Jurkat, Clone E6-1 (cell line): Measurements from ENCODE around the gene IL13RA2. TPM values are rescaled to one million over a fixed set of nuclear protein-coding genes. Genes with fewer than 3 reads are reported as not detected.

ENCODE experiments used
- DNase-seq: peaks from one replicate; pipeline ENCODE4 v3.0.0-alpha.2; 2011; ENCODE audit warnings: low read depth, low spot score
- H3K4me3 ChIP-seq: 2 replicates; pipeline ENCODE4 v1.5.1; 2011; ENCODE audit warnings: mild to moderate bottlenecking, low read length, control low read depth, moderate library complexity
- polyA plus RNA-seq: library from polyadenylated mRNA; unstranded; fragments of >200 nt; gene quantifications from one replicate; pipeline ENCODE4 v1.2.1, GENCODE V29; 2012; ENCODE audit warnings: missing spikeins; ENCODE audit not compliant: insufficient read length, insufficient read depth

The IL13RA2 gene, protein sequence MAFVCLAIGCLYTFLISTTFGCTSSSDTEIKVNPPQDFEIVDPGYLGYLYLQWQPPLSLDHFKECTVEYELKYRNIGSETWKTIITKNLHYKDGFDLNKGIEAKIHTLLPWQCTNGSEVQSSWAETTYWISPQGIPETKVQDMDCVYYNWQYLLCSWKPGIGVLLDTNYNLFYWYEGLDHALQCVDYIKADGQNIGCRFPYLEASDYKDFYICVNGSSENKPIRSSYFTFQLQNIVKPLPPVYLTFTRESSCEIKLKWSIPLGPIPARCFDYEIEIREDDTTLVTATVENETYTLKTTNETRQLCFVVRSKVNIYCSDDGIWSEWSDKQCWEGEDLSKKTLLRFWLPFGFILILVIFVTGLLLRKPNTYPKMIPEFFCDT
- not detected for polyA plus RNA-seq

DNA sequence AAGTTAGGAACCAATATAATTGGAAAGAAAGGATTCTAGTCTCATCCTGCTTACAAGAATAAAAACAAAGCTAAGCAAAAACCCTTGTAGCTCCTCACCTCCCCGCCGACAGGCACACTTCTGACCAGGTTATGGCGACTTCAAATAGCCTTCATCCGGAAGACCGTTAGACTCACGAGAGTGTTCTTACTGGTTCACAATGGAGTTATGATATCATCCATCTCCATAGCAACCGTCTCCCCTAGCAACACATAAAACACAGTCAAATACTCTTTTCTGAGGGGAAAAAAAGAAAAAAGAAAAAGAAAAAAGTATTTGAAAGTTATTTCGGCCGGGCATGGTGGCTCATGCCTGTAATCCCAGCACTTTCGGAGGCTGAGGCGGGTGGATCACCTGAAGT lies at the start of gene IL13RA2:
TSS of gene IL13RA2 (minus strand) at position 162 of the 400 bp plus-strand sequence. CDS start 347 bp downstream, outside the sequence.
- DNase-seq, result no peak
- no peak within 1 kb of the TSS for H3K4me3 ChIP-seq

DNA sequence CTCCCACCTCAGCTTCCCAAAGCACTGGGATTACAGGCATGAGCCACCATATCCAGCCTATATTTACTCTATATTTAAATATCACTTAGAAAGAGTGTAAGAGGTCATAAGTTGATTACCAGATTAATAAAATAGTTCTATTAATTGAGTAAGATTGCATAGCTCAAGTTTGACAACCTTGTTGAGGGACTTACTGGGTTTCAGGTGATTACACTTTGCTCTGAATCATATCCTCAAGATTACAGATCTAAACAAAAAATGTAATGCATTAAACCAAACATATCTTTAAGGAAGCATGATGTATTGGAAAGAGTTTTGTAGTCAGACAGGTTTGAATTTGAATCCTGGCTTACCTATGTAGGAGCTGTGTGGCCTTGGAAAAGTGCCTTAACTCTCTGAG lies 47.9 kb upstream of the IL13RA2 start:
- no peak for DNase-seq

DNA sequence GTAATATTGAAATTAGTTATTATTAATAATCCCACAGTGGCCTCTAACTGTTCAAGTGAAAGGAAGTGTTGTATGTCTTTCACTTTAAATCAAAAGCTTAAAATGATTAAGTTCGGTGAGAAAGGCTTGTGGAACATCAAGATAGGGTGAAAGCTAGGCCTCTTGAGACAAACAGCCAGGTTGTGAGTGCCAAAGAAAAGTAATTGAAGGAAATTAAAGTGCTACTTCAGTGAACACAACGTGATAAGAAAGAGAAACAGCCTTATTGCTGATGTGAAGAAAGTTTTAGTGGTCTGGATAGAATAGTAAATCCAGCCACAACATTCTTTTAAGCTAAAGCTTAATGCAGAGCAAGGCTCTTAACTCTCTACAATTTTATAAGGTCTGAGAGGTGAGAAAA lies 42.6 kb upstream of the IL13RA2 start:
- H3K4me3 ChIP-seq, result no peak overlapping the region
- DNase-seq, result no peak

More for the DNA sequence above, 47.9 kb upstream of the IL13RA2 start:
- H3K4me3 ChIP-seq, result no peak overlapping the region

DNA sequence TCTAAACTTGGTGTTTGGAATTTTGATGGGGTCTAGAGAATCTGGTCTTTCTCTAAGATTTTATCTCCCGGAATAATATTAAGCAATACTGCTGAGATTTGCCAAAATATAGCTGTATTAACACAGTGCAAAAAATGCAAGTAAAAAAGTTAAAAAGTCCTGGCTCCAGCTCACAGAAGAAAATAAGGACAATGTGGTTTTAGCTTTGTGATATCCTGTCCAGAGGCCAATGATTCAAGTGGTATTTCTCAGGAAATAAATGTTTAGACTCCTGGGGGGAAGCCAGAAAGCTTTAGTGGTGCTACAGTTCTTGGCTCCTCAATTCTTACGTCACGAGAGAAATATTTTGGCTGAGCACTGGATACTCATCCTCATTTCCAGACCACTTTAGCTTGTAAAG lies 40.9 kb upstream of the IL13RA2 start:
- DNase-seq, result no peak
- H3K4me3 ChIP-seq, result no peak overlapping the region

DNA sequence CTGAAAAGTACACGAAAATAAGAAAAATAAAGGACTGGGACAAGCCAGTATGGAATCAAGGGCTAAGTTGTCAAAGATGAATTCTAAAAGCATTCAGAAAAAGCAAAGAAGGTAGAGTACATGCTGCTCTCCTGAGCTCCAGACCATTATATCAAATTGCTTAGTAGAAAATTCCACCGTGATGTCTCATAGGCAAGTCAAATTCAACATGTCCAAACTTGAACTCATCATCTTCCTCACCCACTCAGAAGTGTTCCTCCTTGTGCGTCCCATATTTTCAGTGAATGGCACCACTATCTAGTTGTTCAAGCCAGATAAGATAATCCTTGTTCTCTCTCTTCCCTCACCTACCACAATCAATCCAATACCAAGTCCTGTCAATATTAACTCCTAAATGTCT lies 37.5 kb upstream of the IL13RA2 start:
- DNase-seq, result no peak
- H3K4me3 ChIP-seq, result no peak overlapping the region

DNA sequence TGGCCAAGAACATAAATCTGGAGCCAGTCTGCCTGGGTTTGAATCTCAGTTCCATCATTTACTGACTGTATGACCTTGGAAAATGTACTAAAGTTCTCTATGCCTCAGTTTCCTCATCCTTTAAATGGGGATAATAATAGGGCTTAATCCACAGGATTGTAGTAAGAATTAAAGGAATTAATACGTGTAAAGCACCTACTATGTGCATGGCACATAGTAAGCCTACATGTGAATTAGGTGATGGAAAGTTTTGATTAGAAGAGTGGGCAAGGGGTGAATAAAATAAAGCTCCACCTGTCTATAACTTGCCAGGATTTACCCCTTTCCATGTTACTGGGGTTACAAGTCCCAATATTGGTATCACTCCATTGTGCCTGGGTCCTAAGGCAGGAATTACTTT lies 35.8 kb upstream of the IL13RA2 start:
- H3K4me3 ChIP-seq, result no peak overlapping the region
- DNase-seq, result no peak

DNA sequence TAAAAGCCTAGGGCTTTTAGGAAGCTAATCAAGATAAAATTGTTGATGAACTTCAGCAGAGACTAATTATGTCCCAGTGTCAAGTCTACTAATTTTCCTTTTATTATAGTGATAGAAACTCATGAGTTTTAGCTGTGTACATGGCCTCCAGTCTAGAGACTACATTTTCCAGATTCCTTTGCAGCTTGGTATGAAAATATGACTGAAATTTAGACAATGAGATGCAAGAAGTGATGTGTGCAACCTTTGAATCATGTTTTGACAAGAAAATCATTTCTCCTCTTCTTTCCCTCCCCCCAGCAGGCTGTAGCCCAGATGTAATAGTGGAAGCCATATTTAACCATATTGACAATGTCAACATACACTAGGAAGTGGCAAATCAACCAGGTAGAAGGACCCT lies 30.3 kb upstream of the IL13RA2 start:
- no peak overlapping the region for H3K4me3 ChIP-seq
- no peak for DNase-seq

DNA sequence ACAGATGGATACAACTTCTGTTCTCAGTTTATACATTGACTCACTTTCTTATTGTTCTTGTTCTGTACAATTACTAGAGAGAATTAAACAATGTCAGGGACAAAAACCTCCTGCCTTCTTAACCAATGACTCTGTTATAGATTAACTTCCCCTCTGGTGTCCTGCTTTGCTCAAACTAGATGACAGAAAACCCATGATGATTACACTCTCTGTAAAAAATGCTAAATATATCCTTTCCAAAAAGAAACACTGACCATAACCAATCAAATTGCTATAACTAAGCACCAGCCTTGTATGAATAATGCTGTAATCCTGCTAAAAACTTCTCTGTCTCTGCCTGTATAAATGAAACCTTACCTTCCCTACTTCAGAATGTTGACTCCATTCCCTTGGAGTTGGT lies 29.8 kb upstream of the IL13RA2 start:
- DNase-seq, result no peak
- H3K4me3 ChIP-seq, result no peak overlapping the region

DNA sequence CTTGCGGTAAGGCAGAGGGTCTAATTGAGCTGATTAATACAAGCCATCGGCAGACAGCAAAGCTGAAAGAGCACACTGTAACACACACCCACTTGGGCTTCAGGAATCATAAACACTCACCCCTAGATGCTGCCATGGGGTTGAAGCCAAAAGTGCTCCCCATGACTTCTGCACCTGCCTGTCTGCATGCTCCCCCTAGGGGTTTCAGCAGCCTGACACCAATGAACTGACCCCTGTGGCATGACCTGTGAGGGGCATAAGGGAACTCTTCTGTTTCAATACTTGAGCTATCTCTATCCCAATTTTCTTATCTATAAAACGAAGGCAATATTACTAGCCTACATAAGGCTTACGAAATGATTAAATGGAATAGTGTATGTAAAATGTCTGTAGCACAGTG lies 23.0 kb upstream of the IL13RA2 start:
- no peak overlapping the region for H3K4me3 ChIP-seq
- no peak for DNase-seq

DNA sequence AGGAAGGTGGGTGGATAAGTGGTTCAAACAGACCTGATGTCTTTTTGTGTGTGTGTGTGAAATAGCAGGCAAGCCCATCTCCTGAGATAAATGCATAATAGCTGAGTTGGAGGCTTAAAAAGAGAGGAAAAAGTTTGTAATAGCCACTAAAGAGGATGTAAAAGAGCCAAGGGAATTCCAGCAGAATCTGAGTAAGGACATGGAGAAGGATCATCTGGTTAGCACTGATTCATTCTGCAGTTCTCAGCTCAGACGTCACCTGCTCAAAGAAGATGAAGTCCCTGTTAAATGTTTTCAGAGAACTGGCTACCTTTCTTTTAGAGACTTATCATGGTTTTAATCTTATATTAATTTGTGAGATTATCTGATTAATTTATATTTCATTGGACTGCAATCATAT lies 21.0 kb upstream of the IL13RA2 start:
- no peak for DNase-seq
- H3K4me3 ChIP-seq, result no peak overlapping the region

DNA sequence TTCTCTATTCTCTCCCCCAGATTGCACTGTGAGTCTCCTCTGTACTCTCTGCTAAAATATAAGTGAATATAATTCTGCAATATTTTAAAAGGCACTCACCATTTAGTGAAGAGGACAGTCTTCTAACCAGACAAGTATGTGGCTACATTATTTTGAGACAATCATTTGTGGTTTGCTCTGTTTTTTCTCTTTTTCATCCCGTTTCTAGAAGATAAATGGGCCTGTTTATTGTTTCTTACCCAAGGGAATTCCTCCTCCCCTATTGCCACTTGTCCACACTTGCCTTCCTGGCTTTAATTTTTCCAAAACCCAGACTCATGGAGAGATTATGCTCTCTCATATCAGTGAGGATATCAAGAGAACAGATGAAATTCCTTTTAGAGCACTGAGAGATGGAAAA lies 18.6 kb upstream of the IL13RA2 start:
- H3K4me3 ChIP-seq, result no peak overlapping the region
- no peak for DNase-seq

DNA sequence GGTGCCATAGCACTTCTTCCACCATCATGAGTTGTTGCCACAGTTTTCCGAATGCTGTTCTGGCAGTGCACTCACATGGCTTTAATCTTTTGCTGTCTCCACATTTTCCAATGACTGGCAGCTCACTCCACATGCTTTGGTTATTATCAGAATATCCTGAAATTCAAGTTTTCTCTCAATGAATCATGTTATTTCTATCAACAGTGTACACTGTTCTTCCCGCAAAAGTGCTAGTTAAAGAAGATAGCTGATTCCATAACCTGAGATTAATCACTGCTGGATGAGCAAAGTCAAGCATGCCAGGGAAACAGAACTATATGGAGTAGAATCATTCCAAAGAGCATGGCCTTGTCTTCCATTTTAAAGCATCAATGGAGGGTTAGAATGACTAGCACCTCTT lies 14.6 kb upstream of the IL13RA2 start:
- H3K4me3 ChIP-seq, result no peak overlapping the region
- no peak for DNase-seq

DNA sequence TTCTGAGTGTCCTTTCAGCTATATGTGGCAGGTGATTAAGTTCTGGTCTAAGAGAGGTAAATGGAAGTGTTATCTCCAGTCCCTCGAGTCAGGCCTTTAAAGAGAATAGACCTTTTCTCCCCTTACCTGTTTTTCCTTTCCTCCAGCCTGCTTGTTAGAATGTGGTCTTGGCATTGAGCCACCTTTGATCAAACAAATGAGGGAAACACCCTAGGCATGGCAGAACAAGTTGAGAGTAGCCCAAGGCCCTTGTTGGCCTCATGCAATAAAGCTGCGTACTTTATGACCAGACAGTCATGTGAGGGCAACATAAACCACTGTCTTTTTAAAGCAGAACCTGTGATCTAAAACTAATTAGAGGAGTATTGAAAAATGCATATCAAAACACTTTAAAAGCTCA lies 13.2 kb upstream of the IL13RA2 start:
- H3K4me3 ChIP-seq, result no peak overlapping the region
- no peak for DNase-seq

DNA sequence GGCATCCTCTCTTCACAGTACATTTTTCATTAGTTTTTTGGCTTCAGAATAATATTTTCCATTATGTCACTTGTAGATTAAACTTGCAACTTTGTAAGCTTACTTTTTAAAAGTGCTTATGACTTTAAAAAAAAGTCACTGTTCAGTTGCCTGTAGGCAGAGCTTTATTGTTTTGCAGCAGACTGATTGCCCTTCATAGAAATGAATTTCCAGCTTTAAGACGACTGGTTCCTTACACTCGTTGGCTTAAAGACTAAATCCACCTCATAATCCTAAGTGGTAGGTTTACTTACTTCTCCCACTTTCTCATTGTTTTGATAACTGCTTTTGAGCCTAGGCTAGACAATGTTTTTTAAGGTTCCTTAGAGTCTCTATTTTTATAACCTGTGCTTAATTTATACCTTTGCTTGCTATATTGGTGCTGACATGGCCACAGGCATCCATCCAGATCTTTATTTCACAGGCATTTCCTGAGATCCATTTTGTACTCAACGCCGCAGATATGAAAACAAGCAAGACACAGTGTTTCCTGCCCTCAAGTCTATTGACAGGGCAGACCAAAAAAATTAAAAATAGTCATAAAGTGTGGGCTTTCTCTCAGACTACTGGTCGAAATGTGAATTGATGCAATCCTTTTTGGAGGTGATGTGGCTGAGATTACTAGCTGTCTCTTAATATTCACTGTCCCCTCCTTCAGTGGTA lies 12.6 kb upstream of the IL13RA2 start:
- H3K4me3 ChIP-seq, result no peak overlapping the region
- DNase-seq, result no peak

DNA sequence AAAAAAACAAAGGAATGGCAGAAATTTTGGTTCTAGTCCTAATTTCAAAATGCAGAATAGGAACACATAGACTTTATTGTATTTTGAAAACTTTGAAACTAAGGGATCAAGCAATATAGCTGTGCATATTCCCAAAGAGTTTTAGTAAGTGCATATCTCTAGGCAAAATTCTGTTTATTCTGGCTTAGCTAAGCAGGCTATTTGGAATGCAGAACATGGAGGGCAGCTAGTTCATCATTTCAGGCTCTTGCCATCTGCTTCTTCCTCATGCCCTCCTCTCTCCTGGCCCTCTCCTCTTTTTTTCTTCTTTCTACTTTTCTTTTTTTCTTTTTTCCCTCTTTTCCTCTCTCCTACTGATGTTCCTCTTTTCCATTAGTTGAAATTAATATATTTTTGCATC lies 12.0 kb upstream of the IL13RA2 start:
- H3K4me3 ChIP-seq, result no peak overlapping the region
- no peak for DNase-seq

DNA sequence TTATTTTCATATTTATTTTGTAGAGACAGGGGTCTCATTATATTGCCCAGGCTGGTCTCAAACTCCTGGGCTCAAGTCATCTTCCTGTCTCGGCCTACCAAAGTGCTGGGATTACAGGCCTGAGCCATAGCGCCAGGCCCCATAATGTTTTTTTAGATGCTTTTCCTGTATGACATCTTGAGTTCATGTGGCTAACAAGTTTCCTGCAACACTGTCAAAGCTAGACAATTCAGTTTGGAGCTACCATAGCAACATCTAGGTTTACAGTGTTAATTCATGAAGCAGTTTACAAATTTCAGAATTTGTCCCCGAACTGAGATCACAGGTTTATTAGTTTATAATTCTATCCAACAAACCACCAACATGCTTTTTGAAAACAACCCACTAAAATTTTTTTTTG lies 6.4 kb upstream of the IL13RA2 start:
- H3K4me3 ChIP-seq, result no peak overlapping the region

DNA sequence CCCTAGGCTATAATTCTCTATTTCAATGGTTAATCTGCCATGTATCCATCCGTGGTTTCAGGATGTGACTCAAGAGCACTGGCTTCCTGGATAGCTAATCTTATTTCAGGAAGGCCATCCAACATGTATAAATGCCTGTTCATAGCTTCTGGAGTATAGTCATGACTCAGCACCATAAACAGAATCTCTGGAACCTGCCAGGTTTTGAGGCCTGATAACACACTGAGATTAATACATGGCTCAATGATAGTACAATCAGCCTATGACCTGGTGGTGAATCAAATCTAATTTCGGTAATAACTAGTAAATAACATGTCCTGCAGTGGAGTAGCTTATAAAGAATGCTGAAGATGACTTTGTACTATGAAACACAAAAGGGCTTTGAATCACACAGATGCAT lies 5.7 kb upstream of the IL13RA2 start:
- no peak overlapping the region for H3K4me3 ChIP-seq
- no peak for DNase-seq

More for the DNA sequence above, 6.4 kb upstream of the IL13RA2 start:
- DNase-seq, result no peak

DNA sequence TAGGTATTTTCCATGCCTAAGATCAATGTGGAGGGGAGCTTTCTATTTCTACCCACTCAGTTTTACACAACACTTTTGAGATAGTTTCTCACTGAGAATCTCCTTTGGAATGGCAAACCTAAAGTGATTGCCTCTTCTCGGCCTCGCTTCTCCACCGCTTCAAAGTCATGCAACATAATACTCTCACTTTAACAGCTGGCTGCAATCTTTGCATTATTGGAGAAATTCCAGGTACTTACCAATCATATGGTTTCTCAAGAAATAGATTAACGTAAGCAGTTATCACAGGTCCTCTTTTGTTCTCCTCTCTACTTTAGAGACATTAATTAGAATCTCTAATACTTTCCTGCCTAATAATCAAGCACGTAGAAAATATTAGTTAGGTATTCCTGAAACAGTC lies 3.7 kb upstream of the IL13RA2 start:
- H3K4me3 ChIP-seq, result no peak overlapping the region
- no peak for DNase-seq

DNA sequence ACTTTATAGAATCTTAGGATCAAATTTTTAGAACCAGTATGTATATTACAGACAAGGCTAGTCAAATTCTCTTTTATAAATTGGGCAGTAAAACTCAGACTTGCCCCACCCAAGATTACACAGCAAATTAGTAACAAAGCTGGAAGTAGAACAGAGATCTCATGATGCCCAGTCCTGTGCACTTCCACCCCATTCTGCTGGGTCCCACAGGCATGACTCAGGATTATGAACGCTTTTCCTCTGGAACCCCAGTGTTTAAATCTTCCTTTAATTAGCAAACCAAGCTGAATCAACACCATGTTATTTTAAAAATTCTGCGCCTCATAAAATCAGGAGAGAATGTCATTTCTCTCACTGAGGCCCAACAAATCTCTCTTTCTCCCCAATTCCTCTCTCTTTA lies 1.5 kb upstream of the IL13RA2 start:
- H3K4me3 ChIP-seq, result no peak overlapping the region
- DNase-seq, result no peak

DNA sequence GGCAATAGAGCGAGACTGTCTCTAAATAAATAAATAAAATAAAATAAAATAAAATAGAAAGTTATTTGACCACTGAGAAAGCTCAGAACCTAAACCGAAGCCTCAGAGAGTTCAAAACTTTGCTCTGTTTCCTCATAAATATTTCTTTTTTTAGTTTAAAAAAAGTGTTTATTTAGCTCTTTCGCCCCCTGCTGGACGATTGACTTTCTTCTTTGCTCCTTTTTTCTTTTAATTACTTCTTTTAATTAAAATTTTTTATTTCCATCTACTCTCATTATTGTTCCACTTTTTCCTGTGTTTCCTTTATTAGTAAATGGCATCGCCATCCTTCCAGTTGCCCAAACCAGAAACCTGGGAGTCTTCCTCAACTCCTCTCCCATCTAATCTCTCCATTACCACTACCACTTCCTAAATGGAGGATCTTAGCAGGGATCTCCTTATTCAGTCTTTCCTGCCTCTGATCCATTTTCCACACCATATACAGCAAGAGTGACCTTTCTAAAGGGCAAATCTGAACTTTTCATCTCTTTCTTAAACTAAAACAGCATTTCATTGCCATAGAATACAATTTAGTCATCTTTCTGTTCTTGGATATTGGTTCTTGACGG lies 728 bp upstream of the IL13RA2 start:
- DNase-seq, result peak; percentile 7
- no peak overlapping the region for H3K4me3 ChIP-seq
